K562 (cell line): ENCODE measurements around the gene NUP88. TPM values are rescaled to one million over a fixed set of nuclear protein-coding genes. Genes with fewer than 3 reads are reported as not detected.

Experiments used
- ATAC-seq: fragments of 200-7000 bp; cut with Tn5 transposase; 3 replicates; pipeline ENCODE4 v1.9.1; 2020; ENCODE audit warnings: moderate library complexity
- BruUV-seq: library from RNA; stranded (reverse); fragments of 400-500 nt; replicated peaks from 2 replicates; lab custom pipeline; 2021; lab: Mats Ljungman, UMichigan
- CTCF ChIA-PET: fragments of 300-600 bp; formaldehyde crosslinking; extraction: SDS; loops from one replicate; lab custom pipeline; 2021; ENCODE audit warnings: low intra/inter-chr PET ratio; lab: Yijun Ruan, JAX
- POLR2A ChIA-PET: fragments of 300-600, 350-650 bp; sonication (Branson Sonifier 250); formaldehyde crosslinking; extraction: SDS; loops from one replicate; lab custom pipeline; 2021; ENCODE audit warnings: antibody characterized with exemption, inconsistent platforms; lab: Yijun Ruan, JAX
- DNase-seq, 4 experiments: peaks; one replicate each; pipeline versions ENCODE4 v3.0.0 to v3.0.0-alpha.2; 2011 to 2018; ENCODE audit warnings: low spot score in 3 of 4, mixed read lengths in 3 of 4; ENCODE audit errors: extremely low read depth in 1 of 4
- FAIRE-seq: peaks from 2 replicates; lab custom pipeline; 2011; peaks lifted over from hg19 to GRCh38; lab: Jason Lieb, UNC
- H2AFZ ChIP-seq: 2 replicates; pipeline ENCODE4 v1.6.0; 2011; ENCODE audit warnings: low read depth, low read length, control low read depth, inconsistent platforms
- H3K27ac ChIP-seq: fragments of 200-600 bp; 3 replicates; pipeline ENCODE4 v1.8.0; 2011; ENCODE audit warnings: low read depth, mild to moderate bottlenecking, control low read depth, inconsistent platforms, low read length, moderate library complexity, mixed read lengths; ENCODE audit errors: extremely low read depth
- H3K27me3 ChIP-seq, 2 experiments: fragments of 300-600 bp in 1 of 2; 2 replicates in 1 of 2; 3 replicates in 1 of 2; pipeline versions ENCODE4 v1.6.0 to v1.8.0; 2011; ENCODE audit warnings: inconsistent platforms in 2 of 2, low read length in 2 of 2, mild to moderate bottlenecking in 1 of 2, mixed read lengths in 1 of 2, moderate library complexity in 1 of 2; ENCODE audit not compliant: control insufficient read depth in 2 of 2, insufficient read depth in 2 of 2
- H3K36me3 ChIP-seq: fragments of 300-600 bp; 3 replicates; pipeline ENCODE4 v1.8.0; 2011; ENCODE audit warnings: mild to moderate bottlenecking, low read length, inconsistent platforms; ENCODE audit not compliant: control insufficient read depth, insufficient read depth
- H3K4me1 ChIP-seq, 2 experiments: fragments of 200-600 bp in 1 of 2; replicated peaks in 1 of 2; 2 replicates in 1 of 2; 3 replicates in 1 of 2; pipeline versions ENCODE4 v1.5.1 to v1.8.0; 2011; ENCODE audit warnings: inconsistent platforms in 2 of 2, low read length in 2 of 2, mild to moderate bottlenecking in 1 of 2, mixed read lengths in 1 of 2, moderate library complexity in 1 of 2; ENCODE audit not compliant: control insufficient read depth in 2 of 2, insufficient read depth in 2 of 2
- H3K4me2 ChIP-seq: 2 replicates; pipeline ENCODE4 v1.6.1; 2011; ENCODE audit warnings: low read length, control low read depth, inconsistent platforms, mixed read lengths; ENCODE audit not compliant: insufficient read depth
- H3K4me3 ChIP-seq: fragments of 200-600 bp; sonication (generic), shearing (Covaris generic); 2 replicates; pipeline ENCODE4 v1.5.1; 2016; ENCODE audit warnings: control low read depth, inconsistent platforms
- H3K79me2 ChIP-seq: fragments of 200-600 bp; 3 replicates; pipeline ENCODE4 v1.8.0; 2011; ENCODE audit warnings: low read length, inconsistent platforms; ENCODE audit not compliant: control insufficient read depth, insufficient read depth
- H3K9ac ChIP-seq, 2 experiments: 2 replicates each; pipeline versions ENCODE4 v1.6.0 to v1.6.1; 2011; ENCODE audit warnings: low read depth in 2 of 2, low read length in 2 of 2, control low read depth in 1 of 2, inconsistent platforms in 1 of 2, mild to moderate bottlenecking in 1 of 2, mixed read lengths in 1 of 2; ENCODE audit not compliant: insufficient read depth in 1 of 2
- H3K9me1 ChIP-seq: one replicate; pipeline ENCODE4 v1.6.0; 2011; ENCODE audit warnings: inconsistent platforms, mild to moderate bottlenecking, low read length, moderate library complexity; ENCODE audit not compliant: control insufficient read depth, insufficient read depth
- H3K9me3 ChIP-seq: replicated peaks from 2 replicates; pipeline ENCODE4 v1.5.1; 2011; ENCODE audit warnings: low read depth, low read length, inconsistent platforms; ENCODE audit not compliant: control insufficient read depth, insufficient read depth
- H4K20me1 ChIP-seq: replicated peaks from 2 replicates; pipeline ENCODE4 v1.6.1; 2011; ENCODE audit warnings: low read length, inconsistent platforms, mixed read lengths; ENCODE audit not compliant: control insufficient read depth, insufficient read depth
- CHD1 ChIP-seq: fragments of 200-600 bp; sonication (generic); IDR thresholded peaks from one replicate; pipeline ENCODE4 v1.6.1; 2012; ENCODE audit warnings: mild to moderate bottlenecking, moderate library complexity, low read length, inconsistent platforms
- DACH1 ChIP-seq: fragments of 450-650 bp; IDR thresholded peaks from 2 replicates; pipeline ENCODE4 v1.6.1; 2018; ENCODE audit not compliant: partially characterized antibody
- ELK3 ChIP-seq: fragments of 450-650 bp; formaldehyde crosslinking; IDR thresholded peaks from 2 replicates; pipeline ENCODE4 v1.4.0; 2020; ENCODE audit warnings: mild to moderate bottlenecking
- HNRNPUL1 ChIP-seq: fragments of 200-400 bp; formaldehyde crosslinking; IDR thresholded peaks from 2 replicates; pipeline ENCODE4 v1.6.1; 2017; ENCODE audit warnings: low read length
- MTA1 ChIP-seq: fragments of 450-650 bp; IDR thresholded peaks from 2 replicates; pipeline ENCODE4 v1.6.1; 2017; ENCODE audit warnings: borderline replicate concordance
- NFE2L1 ChIP-seq: fragments of 450-650 bp; IDR thresholded peaks from 2 replicates; pipeline ENCODE4 v1.6.1; 2016; ENCODE audit warnings: missing genetic modification characterization, low read depth, mild to moderate bottlenecking, missing compliant biosample characterization, moderate library complexity, borderline replicate concordance
- ZNF41 ChIP-seq: fragments of 250-450 bp; sonication (Bioruptor Pico); conservative IDR thresholded peaks from 2 replicates; pipeline ENCODE4 v1.4.0; 2020; ENCODE audit warnings: mild to moderate bottlenecking
- ZNF436 ChIP-seq: fragments of 250-450, 450-650 bp; sonication (Bioruptor Pico); formaldehyde crosslinking; IDR thresholded peaks from 2 replicates; pipeline ENCODE4 v1.7.0; 2020; ENCODE audit warnings: mild to moderate bottlenecking
- WGBS: fragments of 100-300 bp; shearing (Covaris generic); methylation state at CpG from one replicate; pipeline ENCODE4 v1.1.6; 2016; ENCODE audit warnings: low coverage, mixed read lengths; ENCODE audit not compliant: insufficient coverage; ENCODE audit errors: missing lambda C conversion rate; 5-methylcytosine and 5-hydroxymethylcytosine counted together
- in situ Hi-C: fragments of 300-500 bp; cut with MboI; formaldehyde crosslinking; loops from 4 replicates; pipeline ENCODE4 v1.15.0; 2018; ENCODE audit warnings: inconsistent platforms, mixed read lengths
- intact Hi-C: fragments of 100-400 bp; cut with micrococcal nuclease; formaldehyde crosslinking; loops from 2 replicates; pipeline ENCODE4 v1.14.2; 2022
- polyA plus RNA-seq, 8 experiments: library from polyadenylated mRNA; depleted of rRNA in 4 of 8; stranded (reverse) in 5 of 8; unstranded in 3 of 8; fragments of >200 nt; fragmentation: Nextera tagmentation in 2 of 8; fragmentation: Illumina TruSeq in 1 of 8; extraction: Ambion mirVana in 2 of 8; extraction: Trizol in 1 of 8; gene quantifications; 2 replicates each; pipeline versions ENCODE4 v1.2.1 to v1.2.3, GENCODE V29; 2011 to 2014; ENCODE audit warnings: inconsistent platforms in 1 of 8, missing spikeins in 1 of 8
- total RNA-seq, 7 experiments: library from RNA; depleted of rRNA in 6 of 7; stranded (reverse); fragments of >200 nt in 6 of 7; fragmentation: Illumina TruSeq in 2 of 7; extraction: Trizol in 2 of 7; gene quantifications; 2 replicates each; pipeline versions ENCODE4 v1.2.1 to v1.2.3, GENCODE V29; 2011 to 2021; ENCODE audit warnings: low replicate concordance in 1 of 7

The NUP88 gene
- total and polyA plus RNA-seq, 9 of the 15 experiments (the other 6 are each of a cell fraction or from before 2014, with no cell fraction given) = 59.9 to 160 (median 119) TPM

DNA sequence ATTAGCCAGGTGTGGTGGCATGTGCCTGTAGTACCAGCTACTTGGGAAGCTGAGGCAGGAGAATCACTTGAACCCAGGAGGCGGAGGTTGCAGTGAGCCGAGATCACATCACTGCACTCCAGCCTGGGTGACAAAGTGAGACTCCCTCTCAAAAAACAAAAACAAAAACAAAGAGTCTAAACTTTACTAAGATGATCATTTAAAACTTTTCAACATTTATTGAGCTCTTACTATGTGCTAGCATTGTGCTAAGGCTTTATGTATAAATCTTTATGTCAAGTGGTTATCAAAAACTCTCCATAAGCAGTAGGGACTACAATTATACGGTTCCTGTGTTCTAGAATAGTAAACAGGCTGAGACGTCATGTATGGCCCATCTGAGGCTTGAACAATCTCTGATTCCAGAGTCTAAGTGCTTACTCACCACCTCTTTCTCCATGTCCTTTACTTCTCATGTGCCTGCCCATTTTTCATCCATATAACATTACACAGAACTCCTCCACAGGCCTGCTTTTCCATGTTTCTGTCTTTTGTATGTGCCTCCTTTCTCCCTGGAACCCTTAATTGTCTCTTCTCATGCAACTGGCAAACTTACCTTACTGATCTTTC, 66.7 kb downstream of the NUP88 start:
- 85% methylated on average over 2 of the region's 4 CpGs for WGBS
- Histone ChIP-seq H3K27me3 (no peaks in the 10 kb centered on the region), H3K36me3 (peaks cover 56% of the 10 kb centered on the region), H3K9me1 (no peaks in the 10 kb centered on the region), H3K4me2 (no peak overlapping the region), H3K79me2 (no peaks in the 10 kb centered on the region), H2AFZ (no peak overlapping the region), H4K20me1 (no peaks in the 10 kb centered on the region), H3K4me1 (no peaks in the 10 kb centered on the region), H3K9ac (no peak overlapping the region), H3K4me3 (no peak overlapping the region), H3K27ac (no peak overlapping the region), H3K9me3 (no peaks in the 10 kb centered on the region)
- intact Hi-C loops (no loop called here), in situ Hi-C loops (no loop called here)
- CTCF ChIA-PET = no interaction called here
- FAIRE-seq = no peak
- POLR2A ChIA-PET = no interaction called here
- no TSS peak for BruUV-seq
- ATAC-seq = no peak
- no peak for DNase-seq
- TF ChIP-seq NFE2L1 (tag) (no peak), MTA1 (no peak), ELK3 (CRISPR knock-in tag) (no peak), HNRNPUL1 (no peak), CHD1 (no peak), ZNF41 (no peak), DACH1 (no peak), ZNF436 (CRISPR knock-in tag) (no peak)
